Measurements from ENCODE around the gene IFIT3. TPM values are rescaled to one million over a fixed set of nuclear protein-coding genes. Genes with fewer than 3 reads are reported as not detected.

The IFIT3 gene
- total and polyA plus RNA-seq, 9 of the 15 experiments (the other 6 are each of a cell fraction or from before 2014, with no cell fraction given): 0.23 to 2.2 (median 0.77) TPM

GRCh38 chr10:89382757-89383156, 55.0 kb downstream of the IFIT3 start:
- H3K4me1 ChIP-seq (replicated peaks in 1 of 2; ENCODE audit: control insufficient read depth in 2 of 2, insufficient read depth in 2 of 2, low read length in 2 of 2): no peaks in the 10 kb centered on the region; a peak in 1 of 5 replicates
- no peaks in the 10 kb centered on the region for H4K20me1 ChIP-seq (replicated peaks; ENCODE audit: control insufficient read depth, insufficient read depth, low read length)
- H3K9me3 ChIP-seq (replicated peaks; ENCODE audit: control insufficient read depth, insufficient read depth, low read depth, low read length): no peaks in the 10 kb centered on the region
- no peaks in the 10 kb centered on the region for H3K36me3 ChIP-seq (ENCODE audit: control insufficient read depth, insufficient read depth, low read length)
- H3K79me2 ChIP-seq (ENCODE audit: control insufficient read depth, insufficient read depth, low read length): no peaks in the 10 kb centered on the region
- no TSS peak for BruUV-seq (replicated peaks)
- H3K9ac ChIP-seq (ENCODE audit: insufficient read depth in 1 of 2, low read depth in 2 of 2, low read length in 2 of 2): no peak overlapping the region
- intact Hi-C loops (cut with micrococcal nuclease) (no loop called here), in situ Hi-C loops (cut with MboI) (no loop called here)
- H3K4me3 ChIP-seq: no peak overlapping the region
- CTCF ChIA-PET (ENCODE audit: low intra/inter-chr PET ratio): no interaction called here
- DNase-seq (ENCODE audit: extremely low read depth in 1 of 4, low spot score in 3 of 4) (no peak), FAIRE-seq (no peak), ATAC-seq (no peak)
- no peak overlapping the region for H3K27ac ChIP-seq (ENCODE audit: extremely low read depth, low read depth, low read length)
- 25% methylated on average over 1 of the region's 1 CpG for WGBS (ENCODE audit: insufficient coverage, low coverage, missing lambda C conversion rate)
- TF ChIP-seq CCNT2 (IDR thresholded peaks at IDR 0.05; ENCODE audit: borderline replicate concordance, extremely low read depth, insufficient read length, low read depth, low read length) (no peak), ETV5 (CRISPR knock-in tag; IDR thresholded peaks at IDR 0.05; ENCODE audit: low read depth) (no peak), SRSF1 (IDR thresholded peaks at IDR 0.05; ENCODE audit: low read depth, low read length) (no peak), ELK1 (CRISPR knock-in tag; IDR thresholded peaks at IDR 0.05) (no peak), ZNF165 (CRISPR knock-in tag; IDR thresholded peaks at IDR 0.05; ENCODE audit: borderline replicate concordance) (no peak), HDAC6 (IDR thresholded peaks at IDR 0.05; ENCODE audit: low read depth, low read length) (no peak), TEAD2 (tag; IDR thresholded peaks at IDR 0.05) (no peak), FOXJ2 (tag; IDR thresholded peaks at IDR 0.05) (no peak), KLF16 (IDR thresholded peaks at IDR 0.05) (no peak), FOXJ3 (CRISPR knock-in tag; IDR thresholded peaks at IDR 0.05) (no peak), NCOA6 (IDR thresholded peaks at IDR 0.05) (no peak), POU5F1 (IDR thresholded peaks at IDR 0.05; ENCODE audit: borderline replicate concordance, low read depth, low read length, partially characterized antibody) (no peak)
- H3K27me3 ChIP-seq (ENCODE audit: control insufficient read depth in 2 of 2, insufficient read depth in 2 of 2, low read length in 2 of 2): no peaks in the 10 kb centered on the region
- POLR2A ChIA-PET: interaction anchor here (0.7 kb wide), 1 partner anchor 1909 kb away, joined by 3 read pairs; no protein-coding TSS in a partner anchor
- H2AFZ ChIP-seq (ENCODE audit: low read depth, low read length): no peak overlapping the region
- H3K4me2 ChIP-seq (ENCODE audit: insufficient read depth, low read length): no peak overlapping the region
- H3K9me1 ChIP-seq (ENCODE audit: control insufficient read depth, insufficient read depth, low read length): no peaks in the 10 kb centered on the region

Measured in K562 (cell line).